K562 (cell line): ENCODE results near the gene PLCG2. TPM values are rescaled to one million over a fixed set of nuclear protein-coding genes. Genes with fewer than 3 reads are reported as not detected.

Experiments
- ATAC-seq: fragments of 200-7000 bp; cut with Tn5 transposase; 3 replicates; pipeline ENCODE4 v1.9.1; 2020; ENCODE audit warnings: moderate library complexity
- BruUV-seq: library from RNA; stranded (reverse); fragments of 400-500 nt; replicated peaks from 2 replicates; lab custom pipeline; 2021; lab: Mats Ljungman, UMichigan
- CTCF ChIA-PET: fragments of 300-600 bp; formaldehyde crosslinking; extraction: SDS; loops from one replicate; lab custom pipeline; 2021; ENCODE audit warnings: low intra/inter-chr PET ratio; lab: Yijun Ruan, JAX
- POLR2A ChIA-PET: fragments of 300-600, 350-650 bp; sonication (Branson Sonifier 250); formaldehyde crosslinking; extraction: SDS; loops from one replicate; lab custom pipeline; 2021; ENCODE audit warnings: antibody characterized with exemption, inconsistent platforms; lab: Yijun Ruan, JAX
- DNase-seq, 4 experiments: peaks; one replicate each; pipeline versions ENCODE4 v3.0.0 to v3.0.0-alpha.2; 2011 to 2018; ENCODE audit warnings: low spot score in 3 of 4, mixed read lengths in 3 of 4; ENCODE audit errors: extremely low read depth in 1 of 4
- FAIRE-seq: peaks from 2 replicates; lab custom pipeline; 2011; peaks lifted over from hg19 to GRCh38; lab: Jason Lieb, UNC
- H2AFZ ChIP-seq: 2 replicates; pipeline ENCODE4 v1.6.0; 2011; ENCODE audit warnings: low read depth, low read length, control low read depth, inconsistent platforms
- H3K27ac ChIP-seq: fragments of 200-600 bp; 3 replicates; pipeline ENCODE4 v1.8.0; 2011; ENCODE audit warnings: low read depth, mild to moderate bottlenecking, control low read depth, inconsistent platforms, low read length, moderate library complexity, mixed read lengths; ENCODE audit errors: extremely low read depth
- H3K27me3 ChIP-seq, 2 experiments: fragments of 300-600 bp in 1 of 2; 2 replicates in 1 of 2; 3 replicates in 1 of 2; pipeline versions ENCODE4 v1.6.0 to v1.8.0; 2011; ENCODE audit warnings: inconsistent platforms in 2 of 2, low read length in 2 of 2, mild to moderate bottlenecking in 1 of 2, mixed read lengths in 1 of 2, moderate library complexity in 1 of 2; ENCODE audit not compliant: control insufficient read depth in 2 of 2, insufficient read depth in 2 of 2
- H3K36me3 ChIP-seq: fragments of 300-600 bp; 3 replicates; pipeline ENCODE4 v1.8.0; 2011; ENCODE audit warnings: mild to moderate bottlenecking, low read length, inconsistent platforms; ENCODE audit not compliant: control insufficient read depth, insufficient read depth
- H3K4me1 ChIP-seq, 2 experiments: fragments of 200-600 bp in 1 of 2; replicated peaks in 1 of 2; 2 replicates in 1 of 2; 3 replicates in 1 of 2; pipeline versions ENCODE4 v1.5.1 to v1.8.0; 2011; ENCODE audit warnings: inconsistent platforms in 2 of 2, low read length in 2 of 2, mild to moderate bottlenecking in 1 of 2, mixed read lengths in 1 of 2, moderate library complexity in 1 of 2; ENCODE audit not compliant: control insufficient read depth in 2 of 2, insufficient read depth in 2 of 2
- H3K4me2 ChIP-seq: 2 replicates; pipeline ENCODE4 v1.6.1; 2011; ENCODE audit warnings: low read length, control low read depth, inconsistent platforms, mixed read lengths; ENCODE audit not compliant: insufficient read depth
- H3K4me3 ChIP-seq: fragments of 200-600 bp; sonication (generic), shearing (Covaris generic); 2 replicates; pipeline ENCODE4 v1.5.1; 2016; ENCODE audit warnings: control low read depth, inconsistent platforms
- H3K79me2 ChIP-seq: fragments of 200-600 bp; 3 replicates; pipeline ENCODE4 v1.8.0; 2011; ENCODE audit warnings: low read length, inconsistent platforms; ENCODE audit not compliant: control insufficient read depth, insufficient read depth
- H3K9ac ChIP-seq, 2 experiments: 2 replicates each; pipeline versions ENCODE4 v1.6.0 to v1.6.1; 2011; ENCODE audit warnings: low read depth in 2 of 2, low read length in 2 of 2, control low read depth in 1 of 2, inconsistent platforms in 1 of 2, mild to moderate bottlenecking in 1 of 2, mixed read lengths in 1 of 2; ENCODE audit not compliant: insufficient read depth in 1 of 2
- H3K9me1 ChIP-seq: one replicate; pipeline ENCODE4 v1.6.0; 2011; ENCODE audit warnings: inconsistent platforms, mild to moderate bottlenecking, low read length, moderate library complexity; ENCODE audit not compliant: control insufficient read depth, insufficient read depth
- H3K9me3 ChIP-seq: replicated peaks from 2 replicates; pipeline ENCODE4 v1.5.1; 2011; ENCODE audit warnings: low read depth, low read length, inconsistent platforms; ENCODE audit not compliant: control insufficient read depth, insufficient read depth
- H4K20me1 ChIP-seq: replicated peaks from 2 replicates; pipeline ENCODE4 v1.6.1; 2011; ENCODE audit warnings: low read length, inconsistent platforms, mixed read lengths; ENCODE audit not compliant: control insufficient read depth, insufficient read depth
- ATF1 ChIP-seq, 2 experiments: fragments of 450-650 bp in 1 of 2; IDR thresholded peaks; 2 replicates each; pipeline ENCODE4 v1.6.1; 2016; ENCODE audit warnings: missing compliant biosample characterization in 1 of 2, missing genetic modification characterization in 1 of 2
- COPS2 ChIP-seq: fragments of 450-650 bp; conservative IDR thresholded peaks from 2 replicates; pipeline ENCODE4 v1.6.1; 2016; ENCODE audit warnings: mild to moderate bottlenecking, moderate library complexity
- DIDO1 ChIP-seq: fragments of 450-650 bp; IDR thresholded peaks from 2 replicates; pipeline ENCODE4 v1.6.1; 2016; ENCODE audit warnings: low read depth, missing biosample characterization, missing genetic modification characterization
- DPF2 ChIP-seq: fragments of 450-650 bp; IDR thresholded peaks from 2 replicates; pipeline ENCODE4 v1.6.1; 2016
- EZH2 ChIP-seq: IDR thresholded peaks from 2 replicates; pipeline ENCODE4 v1.6.1; 2012; ENCODE audit warnings: low read depth, mild to moderate bottlenecking, inconsistent platforms, low read length, borderline replicate concordance
- FOXP1 ChIP-seq: sonication (generic); formaldehyde crosslinking; IDR thresholded peaks from 2 replicates; pipeline ENCODE4 v1.8.0; 2022; ENCODE audit warnings: mild to moderate bottlenecking, missing genetic modification reagents
- GATAD2A ChIP-seq: fragments of 450-650 bp; IDR thresholded peaks from 2 replicates; pipeline ENCODE4 v1.6.1; 2017
- ILF3 ChIP-seq: fragments of 450-650 bp; IDR thresholded peaks from 2 replicates; pipeline ENCODE4 v1.6.1; 2018; ENCODE audit warnings: antibody characterized with exemption, mild to moderate bottlenecking, moderate library complexity, borderline replicate concordance
- MAFF ChIP-seq: IDR thresholded peaks from 2 replicates; pipeline ENCODE4 v1.6.1; 2012; ENCODE audit warnings: low read length, improper control_type of control experiment
- MTA3 ChIP-seq: fragments of 450-650 bp; formaldehyde crosslinking; IDR thresholded peaks from 2 replicates; pipeline ENCODE4 v1.6.1; 2017; ENCODE audit warnings: mild to moderate bottlenecking, borderline replicate concordance
- MYBL2 ChIP-seq, 2 experiments: fragments of 450-650 bp in 1 of 2; sonication (generic) in 1 of 2; formaldehyde crosslinking in 1 of 2; IDR thresholded peaks; 2 replicates each; pipeline versions ENCODE4 v1.6.1 to v1.8.1; 2017 to 2022; ENCODE audit warnings: borderline replicate concordance in 1 of 2, inconsistent platforms in 1 of 2, low read depth in 1 of 2, mild to moderate bottlenecking in 1 of 2, missing genetic modification reagents in 1 of 2, moderate library complexity in 1 of 2
- NR3C1 ChIP-seq: sonication (generic); formaldehyde crosslinking; IDR thresholded peaks from 2 replicates; pipeline ENCODE4 v1.8.1; 2022; ENCODE audit warnings: missing genetic modification reagents
- SAP30 ChIP-seq: fragments of 200-600 bp; sonication (generic); IDR thresholded peaks from 2 replicates; pipeline ENCODE4 v1.6.1; 2012; ENCODE audit warnings: borderline replicate concordance, low read depth, mild to moderate bottlenecking, moderate library complexity, low read length, control low read depth, inconsistent platforms; ENCODE audit not compliant: insufficient read depth, poor library complexity, severe bottlenecking
- SETDB1 ChIP-seq: IDR thresholded peaks from one replicate; pipeline ENCODE4 v1.6.1; 2012; ENCODE audit warnings: low read length, control low read depth, inconsistent platforms
- SMAD1 ChIP-seq: fragments of 150-350 bp; IDR thresholded peaks from 2 replicates; pipeline ENCODE4 v1.6.1; 2014; ENCODE audit warnings: low read length, low read depth; ENCODE audit not compliant: partially characterized antibody
- ZBTB1 ChIP-seq: sonication (generic); formaldehyde crosslinking; IDR thresholded peaks from 2 replicates; pipeline ENCODE4 v1.8.1; 2023; ENCODE audit warnings: missing genetic modification reagents, low read depth, mild to moderate bottlenecking, borderline replicate concordance
- ZBTB8A ChIP-seq: fragments of 450-650 bp; IDR thresholded peaks from 2 replicates; pipeline ENCODE4 v1.6.1; 2018; ENCODE audit warnings: mild to moderate bottlenecking, moderate library complexity; ENCODE audit not compliant: partially characterized antibody
- ZC3H4 ChIP-seq: sonication (generic); formaldehyde crosslinking; IDR thresholded peaks from 2 replicates; pipeline ENCODE4 v1.9.0; 2021; ENCODE audit warnings: missing genetic modification reagents, borderline replicate concordance
- ZNF133 ChIP-seq: fragments of 250-450 bp; sonication (Bioruptor Pico); IDR thresholded peaks from 2 replicates; pipeline ENCODE4 v1.4.0; 2020; ENCODE audit warnings: mild to moderate bottlenecking
- ZNF134 ChIP-seq: fragments of 250-450 bp; sonication (Bioruptor Pico); conservative IDR thresholded peaks from 2 replicates; pipeline ENCODE4 v1.4.0; 2020
- ZNF140 ChIP-seq: fragments of 250-450 bp; sonication (Bioruptor Pico); IDR thresholded peaks from 2 replicates; pipeline ENCODE4 v1.8.0; 2021; ENCODE audit warnings: moderate library complexity, mild to moderate bottlenecking, inconsistent platforms
- ZNF3 ChIP-seq: fragments of 250-450 bp; sonication (Bioruptor Pico); IDR thresholded peaks from 2 replicates; pipeline ENCODE4 v1.5.0; 2021; ENCODE audit warnings: mild to moderate bottlenecking, moderate library complexity
- WGBS: fragments of 100-300 bp; shearing (Covaris generic); methylation state at CpG from one replicate; pipeline ENCODE4 v1.1.6; 2016; ENCODE audit warnings: low coverage, mixed read lengths; ENCODE audit not compliant: insufficient coverage; ENCODE audit errors: missing lambda C conversion rate; 5-methylcytosine and 5-hydroxymethylcytosine counted together
- in situ Hi-C: fragments of 300-500 bp; cut with MboI; formaldehyde crosslinking; loops from 4 replicates; pipeline ENCODE4 v1.15.0; 2018; ENCODE audit warnings: inconsistent platforms, mixed read lengths
- intact Hi-C: fragments of 100-400 bp; cut with micrococcal nuclease; formaldehyde crosslinking; loops from 2 replicates; pipeline ENCODE4 v1.14.2; 2022
- polyA plus RNA-seq, 8 experiments: library from polyadenylated mRNA; depleted of rRNA in 4 of 8; stranded (reverse) in 5 of 8; unstranded in 3 of 8; fragments of >200 nt; fragmentation: Nextera tagmentation in 2 of 8; fragmentation: Illumina TruSeq in 1 of 8; extraction: Ambion mirVana in 2 of 8; extraction: Trizol in 1 of 8; gene quantifications; 2 replicates each; pipeline versions ENCODE4 v1.2.1 to v1.2.3, GENCODE V29; 2011 to 2014; ENCODE audit warnings: inconsistent platforms in 1 of 8, missing spikeins in 1 of 8
- total RNA-seq, 7 experiments: library from RNA; depleted of rRNA in 6 of 7; stranded (reverse); fragments of >200 nt in 6 of 7; fragmentation: Illumina TruSeq in 2 of 7; extraction: Trizol in 2 of 7; gene quantifications; 2 replicates each; pipeline versions ENCODE4 v1.2.1 to v1.2.3, GENCODE V29; 2011 to 2021; ENCODE audit warnings: low replicate concordance in 1 of 7

PLCG2 gene
- total and polyA plus RNA-seq, 9 of the 15 experiments (the other 6 are each of a cell fraction or from before 2014, with no cell fraction given): 0.94 to 7.1 (median 3.1) TPM

GRCh38 chr16:81848306-81848853 is 69.3 kb downstream of the PLCG2 start (continued):
- TF ChIP-seq SMAD1: no peak
- TF ChIP-seq ZBTB8A: no peak
- TF ChIP-seq ZC3H4 (CRISPR knock-in tag): no peak

- Histone ChIP-seq H3K4me3 (no peak overlapping the region), H3K9ac (no peak overlapping the region), H3K4me2 (no peak overlapping the region), H3K9me3 (no peaks in the 10 kb centered on the region), H3K27ac (no peak overlapping the region), H3K27me3 (peaks cover 11 to 33% of the 10 kb centered on the region in 2 experiments), H2AFZ (no peak overlapping the region), H3K4me1 (no peaks in the 10 kb centered on the region; a peak in 1 of 5 replicates), H3K79me2 (no peaks in the 10 kb centered on the region), H4K20me1 (no peaks in the 10 kb centered on the region), H3K36me3 (no peaks in the 10 kb centered on the region), H3K9me1 (no peaks in the 10 kb centered on the region)
- in situ Hi-C loops: no loop called here
- TF ChIP-seq SETDB1 (no peak), ZNF140 (CRISPR knock-in tag) (no peak), ATF1 (CRISPR knock-in tag; IDR thresholded peaks at IDR 0.05) (no peak), ATF1 (tag; IDR thresholded peaks at IDR 0.05) (no peak), MYBL2 (IDR thresholded peaks at IDR 0.05; ENCODE audit: low read depth) (no peak), MYBL2 (CRISPR knock-in tag; IDR thresholded peaks at IDR 0.05; ENCODE audit: borderline replicate concordance) (no peak), ILF3 (no peak), DIDO1 (tag) (no peak), MTA3 (no peak), ZNF134 (CRISPR knock-in tag) (no peak), EZH2 (no peak), COPS2 (no peak), FOXP1 (CRISPR knock-in tag) (no peak), SAP30 (no peak), MAFF (no peak), ZNF133 (CRISPR knock-in tag) (no peak), NR3C1 (CRISPR knock-in tag) (no peak), ZNF3 (CRISPR knock-in tag) (no peak), ZBTB1 (CRISPR knock-in tag) (no peak), DPF2 (no peak), GATAD2A (no peak)
- DNase-seq (no peak), ATAC-seq (no peak), FAIRE-seq (no peak)
- ChIA-PET POLR2A (interaction anchor here (1.0 kb wide), 1 partner anchor 8 kb away, joined by 5 read pairs; no protein-coding TSS in a partner anchor), CTCF (no interaction called here)
- intact Hi-C loops: no loop called here
- WGBS: 10% methylated on average over 10 of the region's 10 CpGs
- BruUV-seq: no TSS peak
These were observed 71.3 kb downstream of the PLCG2 start for GRCh38 chr16:81850197-81850944.
